Ishikawa (cell line): ENCODE data around the gene CHCHD4.
A peak's percentile ranks its signal among the peaks of the same experiment; 100 is the strongest.

Experiments
- CEBPB ChIP-seq: IDR thresholded peaks from 2 replicates; pipeline ENCODE4 v1.6.1; 2012
- CREB1 ChIP-seq: IDR thresholded peaks from 2 replicates; pipeline ENCODE4 v1.6.1; 2012; ENCODE audit warnings: low read depth
- EGR1 ChIP-seq: IDR thresholded peaks from 2 replicates; pipeline ENCODE4 v1.6.1; 2012
- EP300 ChIP-seq: IDR thresholded peaks from 2 replicates; pipeline ENCODE4 v1.6.1; 2012; ENCODE audit warnings: borderline replicate concordance
- FOXM1 ChIP-seq: IDR thresholded peaks from 2 replicates; pipeline ENCODE4 v1.6.1; 2012; ENCODE audit warnings: low read depth, borderline replicate concordance
- NFIC ChIP-seq: IDR thresholded peaks from 2 replicates; pipeline ENCODE4 v1.6.1; 2012
- RAD21 ChIP-seq: IDR thresholded peaks from 2 replicates; pipeline ENCODE4 v1.6.1; 2012; ENCODE audit warnings: low read depth
- TAF1 ChIP-seq: IDR thresholded peaks from 2 replicates; pipeline ENCODE4 v1.6.1; 2012; ENCODE audit warnings: low read depth, mild to moderate bottlenecking
- TCF12 ChIP-seq: IDR thresholded peaks from 2 replicates; pipeline ENCODE4 v1.6.1; 2012; ENCODE audit warnings: low read depth
- TEAD4 ChIP-seq: IDR thresholded peaks from 2 replicates; pipeline ENCODE4 v1.6.1; 2012
- USF1 ChIP-seq: IDR thresholded peaks from 2 replicates; pipeline ENCODE4 v1.6.1; 2012
- YY1 ChIP-seq: IDR thresholded peaks from 2 replicates; pipeline ENCODE4 v1.6.1; 2012; ENCODE audit warnings: low read depth
- ZBTB7A ChIP-seq: IDR thresholded peaks from 2 replicates; pipeline ENCODE4 v1.6.1; 2012; ENCODE audit warnings: low read depth
- TF ChIP-seq, protein P1 (sequence below): IDR thresholded peaks from 2 replicates; pipeline ENCODE4 v1.6.1; 2012; ENCODE audit warnings: low read depth, mild to moderate bottlenecking
- TF ChIP-seq, protein P2 (sequence below): IDR thresholded peaks from 2 replicates; pipeline ENCODE4 v1.6.1; 2012

The CHCHD4 gene

GRCh38 chr3:14124615-14125192 is at the start of gene CHCHD4, which contains the start of gene TMEM43:
TSS of gene CHCHD4 (minus strand) at chr3:14124870. CDS start at chr3:14124676, 194 bp downstream.
TSS of gene TMEM43 (plus strand) at chr3:14125052. CDS start at chr3:14125194, 142 bp downstream.
- no peak for TF ChIP-seq TEAD4
- TF ChIP-seq EP300, result no peak
- TF ChIP-seq CEBPB, result no peak
- TF ChIP-seq TCF12, result peak; percentile 31; the same call in 1 of the 2 replicates
- peak; percentile 37; the same call in 1 of the 2 replicates for TF ChIP-seq EGR1
- TF ChIP-seq, protein P1, sequence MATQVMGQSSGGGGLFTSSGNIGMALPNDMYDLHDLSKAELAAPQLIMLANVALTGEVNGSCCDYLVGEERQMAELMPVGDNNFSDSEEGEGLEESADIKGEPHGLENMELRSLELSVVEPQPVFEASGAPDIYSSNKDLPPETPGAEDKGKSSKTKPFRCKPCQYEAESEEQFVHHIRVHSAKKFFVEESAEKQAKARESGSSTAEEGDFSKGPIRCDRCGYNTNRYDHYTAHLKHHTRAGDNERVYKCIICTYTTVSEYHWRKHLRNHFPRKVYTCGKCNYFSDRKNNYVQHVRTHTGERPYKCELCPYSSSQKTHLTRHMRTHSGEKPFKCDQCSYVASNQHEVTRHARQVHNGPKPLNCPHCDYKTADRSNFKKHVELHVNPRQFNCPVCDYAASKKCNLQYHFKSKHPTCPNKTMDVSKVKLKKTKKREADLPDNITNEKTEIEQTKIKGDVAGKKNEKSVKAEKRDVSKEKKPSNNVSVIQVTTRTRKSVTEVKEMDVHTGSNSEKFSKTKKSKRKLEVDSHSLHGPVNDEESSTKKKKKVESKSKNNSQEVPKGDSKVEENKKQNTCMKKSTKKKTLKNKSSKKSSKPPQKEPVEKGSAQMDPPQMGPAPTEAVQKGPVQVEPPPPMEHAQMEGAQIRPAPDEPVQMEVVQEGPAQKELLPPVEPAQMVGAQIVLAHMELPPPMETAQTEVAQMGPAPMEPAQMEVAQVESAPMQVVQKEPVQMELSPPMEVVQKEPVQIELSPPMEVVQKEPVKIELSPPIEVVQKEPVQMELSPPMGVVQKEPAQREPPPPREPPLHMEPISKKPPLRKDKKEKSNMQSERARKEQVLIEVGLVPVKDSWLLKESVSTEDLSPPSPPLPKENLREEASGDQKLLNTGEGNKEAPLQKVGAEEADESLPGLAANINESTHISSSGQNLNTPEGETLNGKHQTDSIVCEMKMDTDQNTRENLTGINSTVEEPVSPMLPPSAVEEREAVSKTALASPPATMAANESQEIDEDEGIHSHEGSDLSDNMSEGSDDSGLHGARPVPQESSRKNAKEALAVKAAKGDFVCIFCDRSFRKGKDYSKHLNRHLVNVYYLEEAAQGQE, result no peak
- no peak; the same call in 1 of the 2 replicates for TF ChIP-seq TAF1
- TF ChIP-seq, protein P2, sequence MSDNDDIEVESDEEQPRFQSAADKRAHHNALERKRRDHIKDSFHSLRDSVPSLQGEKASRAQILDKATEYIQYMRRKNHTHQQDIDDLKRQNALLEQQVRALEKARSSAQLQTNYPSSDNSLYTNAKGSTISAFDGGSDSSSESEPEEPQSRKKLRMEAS, result peak; percentile 82
- TF ChIP-seq FOXM1, result no peak
- TF ChIP-seq ZBTB7A, result no peak
- TF ChIP-seq RAD21, result no peak
- TF ChIP-seq USF1, result no peak
- no peak for TF ChIP-seq NFIC
- peak; percentile 38; the same call in 1 of the 2 replicates for TF ChIP-seq CREB1
- TF ChIP-seq YY1, result no peak; the same call in none of the 2 replicates

- TF ChIP-seq TAF1 (no peak), FOXM1 (no peak), CEBPB (no peak), NFIC (no peak), RAD21 (no peak)
- TF ChIP-seq, protein P2, result no peak
- TF ChIP-seq, protein P1, result no peak
Observed at GRCh38 chr3:14172496-14172895, 47.8 kb upstream of the CHCHD4 start.

GRCh38 chr3:14170531-14171159 is 46.0 kb upstream of the CHCHD4 start:
- no peak for TF ChIP-seq CREB1
- TF ChIP-seq USF1, result no peak
- no peak for TF ChIP-seq FOXM1
- no peak for TF ChIP-seq TEAD4
- TF ChIP-seq TAF1, result no peak
- TF ChIP-seq, protein P1, result no peak
- no peak for TF ChIP-seq EP300
- TF ChIP-seq CEBPB, result no peak
- no peak for TF ChIP-seq TCF12
- no peak for TF ChIP-seq RAD21
- no peak for TF ChIP-seq ZBTB7A
- TF ChIP-seq, protein P2, result no peak
- no peak for TF ChIP-seq NFIC
- no peak for TF ChIP-seq YY1

DNA sequence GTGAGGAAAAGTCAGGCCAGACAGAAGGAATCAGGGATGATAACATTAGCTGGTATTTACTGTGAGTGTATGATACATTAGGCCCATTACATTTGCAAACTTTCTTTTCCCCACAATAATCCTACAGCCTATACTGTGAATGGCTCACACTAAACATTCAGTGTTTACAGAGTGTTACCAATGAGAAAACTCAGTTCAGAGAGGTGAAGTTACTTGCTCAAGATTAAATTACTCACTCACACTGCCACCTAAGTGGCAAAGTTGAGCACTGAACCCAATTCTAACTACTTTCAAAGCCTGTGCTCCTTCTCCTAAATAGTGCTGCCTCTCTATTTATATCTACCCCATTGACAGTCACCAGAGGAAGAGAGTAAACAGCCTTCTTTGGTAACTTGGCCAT is 45.2 kb upstream of the CHCHD4 start:
- no peak for TF ChIP-seq EGR1
- TF ChIP-seq TCF12, result no peak
- no peak for TF ChIP-seq ZBTB7A
- TF ChIP-seq USF1, result no peak
- no peak for TF ChIP-seq EP300
- TF ChIP-seq YY1, result no peak
- TF ChIP-seq, protein P2, result no peak
- no peak for TF ChIP-seq TAF1
- TF ChIP-seq FOXM1, result no peak
- no peak for TF ChIP-seq CREB1
- no peak for TF ChIP-seq NFIC
- TF ChIP-seq, protein P1, result no peak
- TF ChIP-seq TEAD4, result no peak
- no peak for TF ChIP-seq CEBPB
- no peak for TF ChIP-seq RAD21
